H1 (cell line): Measurements from ENCODE around the gene MANSC1. TPM values are rescaled to one million over a fixed set of nuclear protein-coding genes. Genes with fewer than 3 reads are reported as not detected.
A peak's percentile ranks its signal among the peaks of the same experiment; 100 is the strongest.

Source experiments
- CTCF ChIA-PET: fragments of 300-600 bp; sonication (Branson Sonifier 250); formaldehyde crosslinking; loops from one replicate; lab custom pipeline; 2021; ENCODE audit not compliant: partially characterized antibody; lab: Charles Lee
- POLR2A ChIA-PET: fragments of 300-600 bp; sonication (Branson Sonifier 250); formaldehyde crosslinking; loops from one replicate; lab custom pipeline; 2021; ENCODE audit warnings: inconsistent platforms; ENCODE audit not compliant: partially characterized antibody; lab: Charles Lee
- DNase-seq, 2 experiments: peaks; one replicate each; pipeline versions ENCODE4 v3.0.0 to v3.0.0-alpha.2; 2010 to 2022; ENCODE audit warnings: low spot score in 2 of 2, low read depth in 1 of 2, mixed read lengths in 1 of 2
- FAIRE-seq: peaks from 2 replicates; lab custom pipeline; 2011; peaks lifted over from hg19 to GRCh38; lab: Jason Lieb, UNC
- H2AFZ ChIP-seq: 2 replicates; pipeline ENCODE4 v1.8.1; 2012; ENCODE audit warnings: low read length, inconsistent platforms
- H2AK5ac ChIP-seq: 2 replicates; pipeline ENCODE4 v1.6.1; 2013; ENCODE audit warnings: low read depth, low read length
- H2BK120ac ChIP-seq: replicated peaks from 2 replicates; pipeline ENCODE3; 2013; ENCODE audit warnings: low read depth, low read length, inconsistent platforms
- H2BK12ac ChIP-seq: 2 replicates; pipeline ENCODE4 v1.6.1; 2013; ENCODE audit warnings: low read depth, low read length
- H2BK15ac ChIP-seq: 2 replicates; pipeline ENCODE4 v1.6.1; 2013; ENCODE audit warnings: low read length
- H2BK20ac ChIP-seq: 2 replicates; pipeline ENCODE4 v1.6.1; 2013; ENCODE audit warnings: low read length
- H2BK5ac ChIP-seq: 2 replicates; pipeline ENCODE4 v1.6.1; 2013; ENCODE audit warnings: low read depth, low read length
- H3K14ac ChIP-seq: 2 replicates; pipeline ENCODE4 v1.6.1; 2013; ENCODE audit warnings: inconsistent platforms; ENCODE audit not compliant: insufficient read length
- H3K18ac ChIP-seq: 2 replicates; pipeline ENCODE4 v1.6.1; 2013; ENCODE audit warnings: low read length; ENCODE audit errors: extremely low read depth
- H3K23ac ChIP-seq: 2 replicates; pipeline ENCODE4 v1.6.1; 2013; ENCODE audit warnings: inconsistent platforms; ENCODE audit not compliant: insufficient read length
- H3K23me2 ChIP-seq: 2 replicates; pipeline ENCODE4 v1.6.1; 2013; ENCODE audit warnings: low read depth, low read length
- H3K27ac ChIP-seq: 2 replicates; pipeline ENCODE4 v1.6.1; 2011; ENCODE audit warnings: low read depth, low read length, inconsistent platforms
- H3K27me3 ChIP-seq, 4 experiments: replicated peaks in 1 of 4; 1 replicate in 1 of 4; 2 replicates in 3 of 4; pipeline versions ENCODE4 v1.6.1 to v1.8.1; 2011 to 2013; ENCODE audit warnings: low read length in 3 of 4, mild to moderate bottlenecking in 3 of 4, inconsistent platforms in 2 of 4, mixed read lengths in 2 of 4, moderate library complexity in 1 of 4; ENCODE audit not compliant: control insufficient read depth in 3 of 4, insufficient read depth in 3 of 4; ENCODE audit errors: extremely low read depth in 1 of 4
- H3K36me3 ChIP-seq, 4 experiments: 2 replicates each; pipeline versions ENCODE4 v1.6.1 to v1.8.1; 2011 to 2013; ENCODE audit warnings: mild to moderate bottlenecking in 4 of 4, low read length in 3 of 4, moderate library complexity in 2 of 4, control low read depth in 1 of 4, inconsistent platforms in 1 of 4; ENCODE audit not compliant: insufficient read depth in 4 of 4, control insufficient read depth in 2 of 4
- H3K4ac ChIP-seq: replicated peaks from 2 replicates; pipeline ENCODE3; 2013; ENCODE audit warnings: low read length, low read depth, mixed read lengths, inconsistent platforms; ENCODE audit not compliant: insufficient read length
- H3K4me1 ChIP-seq, 4 experiments: replicated peaks in 1 of 4; 1 replicate in 1 of 4; 2 replicates in 3 of 4; pipeline versions ENCODE4 v1.6.1 to v1.8.1; 2011 to 2013; ENCODE audit warnings: low read length in 3 of 4, inconsistent platforms in 2 of 4, mixed read lengths in 1 of 4; ENCODE audit not compliant: insufficient read depth in 4 of 4, control insufficient read depth in 3 of 4
- H3K4me2 ChIP-seq, 2 experiments: 2 replicates each; pipeline versions ENCODE4 v1.6.1 to v1.8.1; 2011 to 2013; ENCODE audit warnings: low read depth in 2 of 2, low read length in 2 of 2, control low read depth in 1 of 2, inconsistent platforms in 1 of 2, mild to moderate bottlenecking in 1 of 2; ENCODE audit not compliant: insufficient read depth in 1 of 2
- H3K4me3 ChIP-seq, 4 experiments: fragments of 200-600, 300-600 bp in 1 of 4; sonication (generic), shearing (Covaris generic), sonication (Bioruptor Twin) in 1 of 4; 2 replicates each; pipeline versions ENCODE4 v1.5.1 to v1.8.1; 2011 to 2016; ENCODE audit warnings: low read length in 4 of 4, low read depth in 3 of 4, control low read depth in 2 of 4, inconsistent platforms in 2 of 4, mild to moderate bottlenecking in 2 of 4, mixed read lengths in 1 of 4, moderate library complexity in 1 of 4; ENCODE audit not compliant: insufficient read depth in 2 of 4; ENCODE audit errors: extremely low read depth in 1 of 4
- H3K56ac ChIP-seq: replicated peaks from 2 replicates; pipeline ENCODE3; 2013; ENCODE audit warnings: low read depth, mild to moderate bottlenecking, mixed read lengths, low read length, inconsistent platforms; ENCODE audit not compliant: insufficient read length
- H3K79me1 ChIP-seq: 2 replicates; pipeline ENCODE4 v1.6.1; 2013; ENCODE audit warnings: low read depth, low read length, control low read depth
- H3K79me2 ChIP-seq, 2 experiments: 2 replicates each; pipeline versions ENCODE4 v1.6.1 to v1.8.1; 2012 to 2013; ENCODE audit warnings: low read length in 2 of 2, mild to moderate bottlenecking in 2 of 2, inconsistent platforms in 1 of 2; ENCODE audit not compliant: insufficient read depth in 2 of 2, control insufficient read depth in 1 of 2
- H3K9ac ChIP-seq, 4 experiments: replicated peaks in 1 of 4; 1 replicate in 1 of 4; 2 replicates in 3 of 4; pipeline versions ENCODE4 v1.6.1 to v1.8.1; 2011 to 2013; ENCODE audit warnings: low read depth in 3 of 4, low read length in 3 of 4, control low read depth in 2 of 4, mild to moderate bottlenecking in 2 of 4, moderate library complexity in 2 of 4, inconsistent platforms in 1 of 4; ENCODE audit errors: extremely low read depth in 1 of 4
- H3K9me3 ChIP-seq, 2 experiments: 2 replicates each; pipeline versions ENCODE4 v1.6.1 to v1.8.1; 2012 to 2013; ENCODE audit warnings: mild to moderate bottlenecking in 2 of 2, moderate library complexity in 2 of 2, control low read depth in 1 of 2, inconsistent platforms in 1 of 2, low read depth in 1 of 2, low read length in 1 of 2, mixed read lengths in 1 of 2; ENCODE audit not compliant: insufficient read depth in 2 of 2
- H4K20me1 ChIP-seq, 2 experiments: replicated peaks in 1 of 2; 2 replicates each; pipeline versions ENCODE3 to v1.8.1; 2011 to 2013; ENCODE audit warnings: inconsistent platforms in 2 of 2, low read length in 2 of 2, mild to moderate bottlenecking in 1 of 2; ENCODE audit not compliant: insufficient read depth in 2 of 2, control insufficient read depth in 1 of 2
- H4K5ac ChIP-seq: 2 replicates; pipeline ENCODE4 v1.6.1; 2013; ENCODE audit warnings: low read length, low read depth, mixed read lengths, inconsistent platforms; ENCODE audit not compliant: insufficient read length
- H4K8ac ChIP-seq: 2 replicates; pipeline ENCODE4 v1.8.0; 2013; ENCODE audit warnings: mild to moderate bottlenecking, moderate library complexity, low read length, inconsistent platforms; ENCODE audit not compliant: insufficient read depth; ENCODE audit errors: extremely low read depth
- H4K91ac ChIP-seq: replicated peaks from 2 replicates; pipeline ENCODE3; 2013; ENCODE audit warnings: low read length, mixed read lengths, inconsistent platforms; ENCODE audit not compliant: insufficient read length
- BACH1 ChIP-seq: IDR thresholded peaks from 2 replicates; pipeline ENCODE4 v1.6.1; 2012; ENCODE audit warnings: low read length, improper control_type of control experiment
- BRCA1 ChIP-seq: IDR thresholded peaks from 2 replicates; pipeline ENCODE4 v1.6.1; 2012; ENCODE audit warnings: low read depth, low read length, improper control_type of control experiment
- EGR1 ChIP-seq: IDR thresholded peaks from 2 replicates; pipeline ENCODE4 v1.6.1; 2011; ENCODE audit warnings: low read depth, low read length, borderline replicate concordance
- GTF2F1 ChIP-seq: IDR thresholded peaks from 2 replicates; pipeline ENCODE4 v1.6.1; 2012; ENCODE audit warnings: low read depth, low read length, improper control_type of control experiment, borderline replicate concordance
- KDM1A ChIP-seq: fragments of 200-600, 300-600 bp; sonication (generic); IDR thresholded peaks from 2 replicates; pipeline ENCODE4 v1.7.1; 2016; ENCODE audit warnings: mild to moderate bottlenecking, low read length, borderline replicate concordance
- KDM4A ChIP-seq: IDR thresholded peaks from one replicate; pipeline ENCODE4 v1.7.1; 2012; ENCODE audit warnings: low read depth, mild to moderate bottlenecking, moderate library complexity, low read length, inconsistent platforms; ENCODE audit not compliant: severe bottlenecking
- POU5F1 ChIP-seq: IDR thresholded peaks from 2 replicates; pipeline ENCODE4 v1.6.1; 2011; ENCODE audit warnings: low read depth, mild to moderate bottlenecking, low read length, moderate library complexity
- RFX5 ChIP-seq: IDR thresholded peaks from 2 replicates; pipeline ENCODE4 v1.6.1; 2011; ENCODE audit warnings: low read depth, low read length, improper control_type of control experiment, borderline replicate concordance
- SIN3A ChIP-seq, 2 experiments: IDR thresholded peaks in 1 of 2; conservative IDR thresholded peaks in 1 of 2; 2 replicates each; pipeline ENCODE4 v1.6.1; 2011 to 2012; ENCODE audit warnings: low read length in 2 of 2, improper control_type of control experiment in 1 of 2, low read depth in 1 of 2, mild to moderate bottlenecking in 1 of 2
- SIX5 ChIP-seq: IDR thresholded peaks from 2 replicates; pipeline ENCODE4 v1.6.1; 2011; ENCODE audit warnings: mild to moderate bottlenecking, low read depth, low read length
- SP1 ChIP-seq: IDR thresholded peaks from 2 replicates; pipeline ENCODE4 v1.6.1; 2011; ENCODE audit warnings: low read depth, low read length
- SP2 ChIP-seq: IDR thresholded peaks from 2 replicates; pipeline ENCODE4 v1.6.1; 2012; ENCODE audit warnings: mild to moderate bottlenecking, low read length, inconsistent platforms
- TAF7 ChIP-seq: optimal IDR thresholded peaks from 2 replicates; pipeline ENCODE3; 2011; ENCODE audit warnings: low read depth, mild to moderate bottlenecking, inconsistent platforms, low read length, moderate library complexity, borderline replicate concordance
- WGBS, 2 experiments: shearing (Covaris generic) in 1 of 2; methylation state at CpG; one replicate each; pipeline versions ENCODE4 v1.1.6 to v1.1.7; 2013 to 2015; ENCODE audit warnings: low lambda C conversion rate in 2 of 2, mixed read lengths in 2 of 2, inconsistent platforms in 1 of 2, low coverage in 1 of 2, missing lambda C conversion rate in 1 of 2; ENCODE audit not compliant: insufficient replicate concordance in 2 of 2, insufficient coverage in 1 of 2, insufficient read length in 1 of 2; ENCODE audit errors: extremely low coverage in 1 of 2, missing lambda C conversion rate in 1 of 2; 5-methylcytosine and 5-hydroxymethylcytosine counted together
- polyA plus RNA-seq, 7 experiments: library from polyadenylated mRNA; depleted of rRNA in 3 of 7; stranded (reverse) in 5 of 7; unstranded in 2 of 7; fragments of >200 nt in 5 of 7; fragments of 200-250 nt in 2 of 7; gene quantifications; 1 replicate in 5 of 7; 2 replicates in 1 of 7; 4 replicates in 1 of 7; pipeline versions ENCODE4 v1.2.1 to v1.2.3, GENCODE V29; 2011 to 2013; ENCODE audit warnings: missing spikeins in 2 of 7, mixed read lengths in 2 of 7
- total RNA-seq: library from RNA; stranded (reverse); fragmentation: NEBNext Ultra II Directional; extraction: Animal tissue kit (Norgen Biotek cat#: 25700); gene quantifications from 2 replicates; pipeline ENCODE4 v1.2.1, GENCODE V29; 2021
- TF ChIP-seq, protein P1 (sequence below): IDR thresholded peaks from 2 replicates; pipeline ENCODE4 v1.6.1; 2012; ENCODE audit warnings: inconsistent platforms

The MANSC1 gene
- total and polyA plus RNA-seq, 2 of the 8 experiments (the other 6 are each of a cell fraction or from before 2014, with no cell fraction given): 2.0 to 8.9 TPM

DNA sequence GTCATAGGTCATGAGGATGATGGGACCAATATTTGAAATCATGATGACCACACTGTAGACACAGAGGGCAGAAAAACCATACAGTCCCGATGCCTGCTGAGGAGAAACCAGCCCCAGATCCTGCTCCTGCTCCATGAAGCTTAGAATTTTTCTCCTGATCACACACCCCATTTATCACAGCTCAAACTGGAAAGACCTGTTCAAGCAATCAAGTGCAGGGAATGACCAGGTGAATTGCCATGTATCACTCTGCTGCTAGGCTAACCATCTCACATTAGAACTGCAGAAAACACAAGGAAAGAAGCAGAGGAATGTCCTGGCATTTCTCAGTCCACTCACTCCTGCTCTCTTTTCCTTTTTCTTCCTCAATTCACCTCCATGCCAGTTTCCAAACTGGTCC, 18.1 kb downstream of the MANSC1 start:
- CTCF ChIA-PET: interaction anchor here (0.8 to 6.1 kb wide), 10 partner anchors 12 to 754 kb away, joined by 3 to 38 read pairs (median 4); partner anchors contain the start of gene MANSC1
- H2BK12ac ChIP-seq: 0 out of 2 replicates have a peak overlapping the region, but pooled peaks have one; percentile 60
- H3K79me1 ChIP-seq: no peaks in the 10 kb centered on the region
- H4K8ac ChIP-seq: no peak overlapping the region
- POLR2A ChIA-PET: interaction anchor here (3.1 kb wide), 1 partner anchor 65 kb away, joined by 12 read pairs; the partner anchor contains the start of gene LRP6
- H4K20me1 ChIP-seq: no peaks in the 10 kb centered on the region
- no peak overlapping the region for H2BK120ac ChIP-seq
- no peak overlapping the region for H3K14ac ChIP-seq
- 0 out of 2 replicates have a peak overlapping the region, but pooled peaks have one; percentile 24 for H2AFZ ChIP-seq
- 77% methylated on average over 1 of the region's 1 CpG; no CpG with 5 or more reads in 1 of the 2 experiments for WGBS, 2 experiments
- no peaks in the 10 kb centered on the region for H3K9me3 ChIP-seq
- H4K5ac ChIP-seq: no peak overlapping the region
- no peak overlapping the region for H2AK5ac ChIP-seq
- no peaks in the 10 kb centered on the region for H3K27me3 ChIP-seq
- DNase-seq: no peak
- H3K23me2 ChIP-seq: no peaks in the 10 kb centered on the region; the same call in 1 of the 2 replicates
- peaks cover 4 to 11% (median 9%) of the 10 kb centered on the region in 4 experiments; a peak in 4 of 7 replicates for H3K4me1 ChIP-seq
- no peak overlapping the region for H4K91ac ChIP-seq
- no peak overlapping the region for H3K56ac ChIP-seq
- 0 out of 4 replicates have a peak overlapping the region, but pooled peaks of 1 of the 2 experiments have one; percentile 10 for H3K4me2 ChIP-seq
- H3K18ac ChIP-seq: no peak overlapping the region
- H3K4ac ChIP-seq: no peak overlapping the region
- no peak overlapping the region for H3K9ac ChIP-seq
- 0 out of 2 replicates have a peak overlapping the region, but pooled peaks have one; percentile 48 for H2BK15ac ChIP-seq
- no peak overlapping the region for H2BK5ac ChIP-seq
- no peak overlapping the region for H3K27ac ChIP-seq
- H3K4me3 ChIP-seq: no peak overlapping the region
- 0 out of 2 replicates have a peak overlapping the region, but pooled peaks have one; percentile 6 for H2BK20ac ChIP-seq
- no peaks in the 10 kb centered on the region for H3K79me2 ChIP-seq
- H3K23ac ChIP-seq: no peak overlapping the region
- H3K36me3 ChIP-seq: no peaks in the 10 kb centered on the region
- no peak for FAIRE-seq
- TF ChIP-seq TAF7 (no peak), POU5F1 (no peak), EGR1 (no peak), SP1 (no peak), BRCA1 (no peak), BACH1 (no peak), SIX5 (no peak), KDM4A (no peak), GTF2F1 (no peak), KDM1A (no peak), RFX5 (no peak), SIN3A (conservative IDR thresholded peaks at IDR 0.05 in 1 of 2, IDR thresholded peaks at IDR 0.05 in 1 of 2; ENCODE audit: low read depth in 1 of 2, low read length in 2 of 2) (no peak), SP2 (no peak)
- TF ChIP-seq, protein P1, sequence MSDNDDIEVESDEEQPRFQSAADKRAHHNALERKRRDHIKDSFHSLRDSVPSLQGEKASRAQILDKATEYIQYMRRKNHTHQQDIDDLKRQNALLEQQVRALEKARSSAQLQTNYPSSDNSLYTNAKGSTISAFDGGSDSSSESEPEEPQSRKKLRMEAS: no peak
